GM23338 (cell line): Measurements from ENCODE around the gene PAQR5. TPM values are rescaled to one million over a fixed set of nuclear protein-coding genes. Genes with fewer than 3 reads are reported as not detected.
A peak's percentile ranks its signal among the peaks of the same experiment; 100 is the strongest.

Experiments used
- ATAC-seq: fragments of 200-7000 bp; cut with Tn5 transposase; 3 replicates; pipeline ENCODE4 v1.9.1; 2020
- DNase-seq: peaks from one replicate; pipeline ENCODE4 v3.0.0-alpha.2; 2015; ENCODE audit warnings: low spot score
- H2AFZ ChIP-seq: fragments of 200-600 bp; sonication (generic); 2 replicates; pipeline ENCODE4 v1.8.0; 2016; ENCODE audit warnings: antibody characterized with exemption, mild to moderate bottlenecking, moderate library complexity
- H3F3A ChIP-seq: fragments of 200-600 bp; sonication (generic); replicated peaks from 2 replicates; pipeline ENCODE4 v1.8.0; 2017; ENCODE audit warnings: antibody characterized with exemption, mixed run types, low read depth
- H3K27ac ChIP-seq: fragments of 200-600 bp; sonication (generic); 2 replicates; pipeline ENCODE4 v1.6.1; 2016; ENCODE audit warnings: low read depth
- H3K27me3 ChIP-seq: fragments of 200-600 bp; sonication (generic); 2 replicates; pipeline ENCODE4 v1.8.0; 2016; ENCODE audit warnings: mild to moderate bottlenecking, mixed run types, moderate library complexity; ENCODE audit not compliant: insufficient read depth
- H3K36me3 ChIP-seq: fragments of 200-600 bp; sonication (generic); 2 replicates; pipeline ENCODE4 v1.8.0; 2016; ENCODE audit warnings: mild to moderate bottlenecking; ENCODE audit not compliant: insufficient read depth
- H3K4me1 ChIP-seq: fragments of 200-600 bp; sonication (generic); 2 replicates; pipeline ENCODE4 v1.8.0; 2016; ENCODE audit warnings: mild to moderate bottlenecking, moderate library complexity; ENCODE audit not compliant: insufficient read depth
- H3K4me2 ChIP-seq: fragments of 200-600 bp; sonication (generic); 2 replicates; pipeline ENCODE4 v1.7.1; 2017; ENCODE audit warnings: mixed run types
- H3K4me3 ChIP-seq: fragments of 200-600 bp; sonication (generic); 2 replicates; pipeline ENCODE4 v1.6.1; 2016; ENCODE audit warnings: mixed run types
- H3K79me2 ChIP-seq: fragments of 200-600 bp; sonication (generic); replicated peaks from 2 replicates; pipeline ENCODE4 v1.8.0; 2017; ENCODE audit warnings: mild to moderate bottlenecking; ENCODE audit not compliant: insufficient read depth
- H3K9me2 ChIP-seq: fragments of 200-600 bp; sonication (generic); 2 replicates; pipeline ENCODE4 v1.8.0; 2017; ENCODE audit not compliant: insufficient read depth
- H4K20me1 ChIP-seq: fragments of 200-600 bp; sonication (generic); replicated peaks from 2 replicates; pipeline ENCODE4 v1.8.0; 2017; ENCODE audit warnings: mild to moderate bottlenecking; ENCODE audit not compliant: insufficient read depth
- H3K27ac Mint-ChIP-seq: 2 replicates; pipeline ENCODE4 v1.8.0; 2020; ENCODE audit warnings: inconsistent platforms, mild to moderate bottlenecking, moderate library complexity, mixed read lengths
- H3K27me3 Mint-ChIP-seq: 3 replicates; pipeline ENCODE4 v1.8.0; 2022; ENCODE audit warnings: low read depth, mild to moderate bottlenecking, moderate library complexity, mixed read lengths, inconsistent platforms; ENCODE audit not compliant: insufficient read depth, poor library complexity
- H3K36me3 Mint-ChIP-seq: 3 replicates; pipeline ENCODE4 v1.8.0; 2021; ENCODE audit warnings: low read depth, mild to moderate bottlenecking, inconsistent platforms, moderate library complexity, mixed read lengths
- H3K4me1 Mint-ChIP-seq: 3 replicates; pipeline ENCODE4 v1.8.0; 2020; ENCODE audit warnings: mild to moderate bottlenecking, inconsistent platforms, mixed read lengths
- H3K4me3 Mint-ChIP-seq: 3 replicates; pipeline ENCODE4 v1.8.0; 2021; ENCODE audit warnings: moderate library complexity, mild to moderate bottlenecking, inconsistent platforms, mixed read lengths
- H3K9me3 Mint-ChIP-seq: 3 replicates; pipeline ENCODE4 v1.8.0; 2020; ENCODE audit warnings: moderate library complexity, mild to moderate bottlenecking, inconsistent platforms, mixed read lengths
- CREB1 ChIP-seq: fragments of 250-450 bp; sonication (Bioruptor Pico); IDR thresholded peaks from 2 replicates; pipeline ENCODE4 v1.5.0; 2020; ENCODE audit warnings: low read depth, mild to moderate bottlenecking, moderate library complexity
- ETS1 ChIP-seq: IDR thresholded peaks from 2 replicates; pipeline ENCODE4 v1.6.1; 2016; ENCODE audit warnings: antibody characterized with exemption
- EZH2phosphoT487 ChIP-seq: fragments of 200-600 bp; sonication (generic); IDR thresholded peaks from one replicate; pipeline ENCODE4 v1.8.1; 2018; ENCODE audit warnings: antibody characterized with exemption; ENCODE audit not compliant: unreplicated experiment
- JUNB ChIP-seq: IDR thresholded peaks from one replicate; pipeline ENCODE4 v1.6.1; 2016; ENCODE audit warnings: antibody characterized with exemption; ENCODE audit not compliant: unreplicated experiment
- NANOG ChIP-seq: IDR thresholded peaks from 2 replicates; pipeline ENCODE4 v1.6.1; 2016; ENCODE audit warnings: antibody characterized with exemption, borderline replicate concordance
- POLR2AphosphoS5 ChIP-seq: IDR thresholded peaks from 2 replicates; pipeline ENCODE4 v1.6.1; 2016; ENCODE audit warnings: antibody characterized with exemption, low read depth
- REST ChIP-seq: IDR thresholded peaks from one replicate; pipeline ENCODE4 v1.6.1; 2018; ENCODE audit warnings: antibody characterized with exemption; ENCODE audit not compliant: unreplicated experiment
- ZNF331 ChIP-seq: fragments of 250-450 bp; sonication (Bioruptor Pico); IDR thresholded peaks from 2 replicates; pipeline ENCODE4 v1.5.0; 2020; ENCODE audit warnings: low read depth, mild to moderate bottlenecking, moderate library complexity
- polyA plus RNA-seq: library from polyadenylated mRNA; unstranded; fragments of >200 nt; fragmentation: Nextera tagmentation; extraction: Ambion mirVana; gene quantifications from 2 replicates; pipeline ENCODE4 v1.2.1, GENCODE V29; 2016
- total RNA-seq: library from RNA; depleted of rRNA; stranded (reverse); fragments of >200 nt; shearing (Covaris generic); gene quantifications from 2 replicates; pipeline ENCODE4 v1.2.3, GENCODE V29; 2014

PAQR5 gene
- total and polyA plus RNA-seq, 2 experiments from 2014 or later, result 8.7 to 14.5 TPM

GRCh38 chr15:69415381-69415780 is 116.7 kb downstream of the PAQR5 start:
- Histone ChIP-seq H3F3A (no peaks in the 10 kb centered on the region), H2AFZ (no peak overlapping the region), H3K4me3 (peak overlapping the region; percentile 62), H3K4me1 (0 out of 2 replicates have a peak, but pooled peaks cover 4% of the 10 kb centered on the region), H3K79me2 (peaks cover 57% of the 10 kb centered on the region), H3K27me3 (no peaks in the 10 kb centered on the region), H3K36me3 (peaks cover 34% of the 10 kb centered on the region), H3K9me2 (no peaks in the 10 kb centered on the region), H4K20me1 (peaks cover 19% of the 10 kb centered on the region), H3K27ac (peak overlapping the region; percentile 82; the same call in 1 of the 2 replicates), H3K4me2 (peak overlapping the region; percentile 81)
- H3K4me3 Mint-ChIP-seq, result peak overlapping the region; percentile 92
- H3K27me3 Mint-ChIP-seq, result no peaks in the 10 kb centered on the region
- H3K36me3 Mint-ChIP-seq, result peaks cover 37% of the 10 kb centered on the region
- H3K27ac Mint-ChIP-seq, result no peak overlapping the region
- DNase-seq (no peak), ATAC-seq (no peak)
- no peak for TF ChIP-seq POLR2AphosphoS5
- no peaks in the 10 kb centered on the region for H3K9me3 Mint-ChIP-seq
- peaks cover 7% of the 10 kb centered on the region; the same call in 2 of the 3 replicates for H3K4me1 Mint-ChIP-seq

- peaks cover 54% of the 10 kb centered on the region for H3K36me3 ChIP-seq
- H3K4me1 ChIP-seq, result 0 out of 2 replicates have a peak, but pooled peaks cover 4% of the 10 kb centered on the region
- no peaks in the 10 kb centered on the region for H3K27me3 ChIP-seq
- H3K27ac Mint-ChIP-seq, result no peak overlapping the region
- no peaks in the 10 kb centered on the region for H3K9me3 Mint-ChIP-seq
- peaks cover 62% of the 10 kb centered on the region for H3K79me2 ChIP-seq
- no peak overlapping the region for H3K4me3 ChIP-seq
- no peak for DNase-seq
- no peaks in the 10 kb centered on the region for H3K27me3 Mint-ChIP-seq
- H3K4me2 ChIP-seq, result no peak overlapping the region
- H2AFZ ChIP-seq, result no peak overlapping the region
- H3K4me1 Mint-ChIP-seq, result peaks cover 7% of the 10 kb centered on the region; the same call in 2 of the 3 replicates
- TF ChIP-seq CREB1, result no peak
- peaks cover 33% of the 10 kb centered on the region for H4K20me1 ChIP-seq
- no peak overlapping the region for H3K27ac ChIP-seq
- H3K36me3 Mint-ChIP-seq, result peaks cover 56% of the 10 kb centered on the region
- H3F3A ChIP-seq, result no peaks in the 10 kb centered on the region
- no peak for ATAC-seq
- no peak overlapping the region for H3K4me3 Mint-ChIP-seq
- no peaks in the 10 kb centered on the region for H3K9me2 ChIP-seq
These were observed 118.9 kb downstream of the PAQR5 start for GRCh38 chr15:69417581-69417980.

- no peaks in the 10 kb centered on the region for H3K27me3 ChIP-seq
- Mint-ChIP-seq H3K9me3 (no peaks in the 10 kb centered on the region), H3K27ac (no peak overlapping the region), H3K27me3 (no peaks in the 10 kb centered on the region), H3K4me1 (no peaks in the 10 kb centered on the region), H3K36me3 (peaks cover 84% of the 10 kb centered on the region), H3K4me3 (no peak overlapping the region)
- H3K79me2 ChIP-seq, result peaks cover 47% of the 10 kb centered on the region
- H3K36me3 ChIP-seq, result peaks cover 89% of the 10 kb centered on the region
- no peak for TF ChIP-seq EZH2phosphoT487
- TF ChIP-seq NANOG, result no peak
- TF ChIP-seq ETS1, result no peak
- TF ChIP-seq POLR2AphosphoS5, result no peak
- TF ChIP-seq REST, result no peak
- no peak for TF ChIP-seq CREB1
- TF ChIP-seq ZNF331 (CRISPR knock-in tag), result no peak
- no peak for TF ChIP-seq JUNB
- no peak for DNase-seq
- no peak overlapping the region for H3K4me2 ChIP-seq
- ATAC-seq, result no peak
- no peak overlapping the region for H2AFZ ChIP-seq
- H3K4me3 ChIP-seq, result no peak overlapping the region
- H3K4me1 ChIP-seq, result no peaks in the 10 kb centered on the region
- H3F3A ChIP-seq, result no peaks in the 10 kb centered on the region; the same call in 1 of the 2 replicates
- peaks cover 49% of the 10 kb centered on the region for H4K20me1 ChIP-seq
- no peak overlapping the region for H3K27ac ChIP-seq
- H3K9me2 ChIP-seq, result no peaks in the 10 kb centered on the region
These were observed 122.8 kb downstream of the PAQR5 start for GRCh38 chr15:69421498-69421897.
